ENCODE data around the gene PTPRB.

The PTPRB gene

GRCh38 chr12:70644861-70645260 is 7.6 kb upstream of the PTPRB start:
- H3K79me2 ChIP-seq (ENCODE audit: insufficient read depth, low read depth) = no peaks in the 10 kb centered on the region
- no peak overlapping the region for H3K27ac ChIP-seq
- H4K20me1 ChIP-seq (ENCODE audit: insufficient read depth) = no peaks in the 10 kb centered on the region
- no peak for TF ChIP-seq CTCF (conservative IDR thresholded peaks at IDR 0.05; ENCODE audit: low read depth, low read length)
- H3K27me3 ChIP-seq (ENCODE audit: insufficient read depth, low read depth) = no peaks in the 10 kb centered on the region
- H3K4me2 ChIP-seq = no peak overlapping the region
- no peak overlapping the region for H3K4me3 ChIP-seq (IDR thresholded peaks at IDR 0.05; ENCODE audit: insufficient read depth, low read depth, low read length)
- no peak overlapping the region for H3K9ac ChIP-seq
- H2AFZ ChIP-seq (ENCODE audit: low read depth) = no peak overlapping the region
- no peaks in the 10 kb centered on the region for H3K4me1 ChIP-seq (ENCODE audit: low read depth, poor library complexity, severe bottlenecking)
- H3K36me3 ChIP-seq (ENCODE audit: insufficient read depth) = no peaks in the 10 kb centered on the region

DNA sequence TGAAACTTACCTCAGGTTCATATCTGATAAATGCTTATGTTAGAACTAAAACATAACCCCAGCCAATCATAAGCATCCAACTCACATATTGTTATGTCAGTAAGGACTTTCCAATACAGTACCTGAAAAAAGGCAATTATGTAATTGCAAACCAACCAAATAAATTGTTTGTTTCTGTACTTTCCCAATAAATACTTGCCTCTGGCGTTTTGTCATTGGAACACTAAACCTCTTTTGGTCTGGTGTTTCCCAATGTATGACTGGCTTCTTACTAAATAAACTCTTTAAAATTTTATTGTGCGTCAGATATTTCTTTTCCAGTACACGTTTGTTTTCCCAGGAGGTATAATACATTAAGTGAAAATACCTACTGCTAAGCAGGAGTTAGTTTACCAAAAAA is 6.7 kb upstream of the PTPRB start:
- H3K4me3 ChIP-seq (IDR thresholded peaks at IDR 0.05; ENCODE audit: insufficient read depth, low read depth, low read length) = no peak overlapping the region
- H3K9ac ChIP-seq = no peak overlapping the region
- H3K4me1 ChIP-seq (ENCODE audit: low read depth, poor library complexity, severe bottlenecking) = no peaks in the 10 kb centered on the region
- no peaks in the 10 kb centered on the region for H3K36me3 ChIP-seq (ENCODE audit: insufficient read depth)
- no peaks in the 10 kb centered on the region for H4K20me1 ChIP-seq (ENCODE audit: insufficient read depth)
- no peak for TF ChIP-seq CTCF (conservative IDR thresholded peaks at IDR 0.05; ENCODE audit: low read depth, low read length)
- no peak overlapping the region for H3K27ac ChIP-seq
- H2AFZ ChIP-seq (ENCODE audit: low read depth) = no peak overlapping the region
- no peak overlapping the region for H3K4me2 ChIP-seq
- no peaks in the 10 kb centered on the region for H3K27me3 ChIP-seq (ENCODE audit: insufficient read depth, low read depth)
- no peaks in the 10 kb centered on the region for H3K79me2 ChIP-seq (ENCODE audit: insufficient read depth, low read depth)

DNA sequence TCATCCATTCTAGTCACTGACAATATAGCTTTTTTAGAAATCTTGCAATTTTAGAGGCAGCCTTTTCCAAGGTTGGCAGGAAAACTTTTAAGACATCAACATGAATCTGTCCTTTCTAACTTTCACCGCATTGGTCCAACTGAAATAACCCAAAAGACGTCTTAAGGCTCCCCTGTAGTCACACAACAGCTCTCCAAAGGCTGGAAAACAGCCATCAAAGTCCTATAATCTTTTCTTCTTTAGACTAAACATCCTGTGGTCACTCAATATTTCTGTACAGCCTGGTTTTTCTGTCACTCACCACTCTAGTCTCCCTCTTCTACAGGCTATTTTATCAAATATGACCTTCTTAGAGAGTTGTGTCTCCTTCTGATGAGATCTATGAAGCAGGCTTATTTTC is 4.5 kb upstream of the PTPRB start:
- Histone ChIP-seq H3K9ac (no peak overlapping the region), H3K4me3 (IDR thresholded peaks at IDR 0.05; ENCODE audit: insufficient read depth, low read depth, low read length) (no peak overlapping the region), H3K4me1 (ENCODE audit: low read depth, poor library complexity, severe bottlenecking) (no peaks in the 10 kb centered on the region), H3K4me2 (no peak overlapping the region), H4K20me1 (ENCODE audit: insufficient read depth) (no peaks in the 10 kb centered on the region), H3K36me3 (ENCODE audit: insufficient read depth) (no peaks in the 10 kb centered on the region), H2AFZ (ENCODE audit: low read depth) (no peak overlapping the region), H3K27ac (no peak overlapping the region), H3K79me2 (ENCODE audit: insufficient read depth, low read depth) (no peaks in the 10 kb centered on the region), H3K27me3 (ENCODE audit: insufficient read depth, low read depth) (no peaks in the 10 kb centered on the region)
- TF ChIP-seq CTCF (conservative IDR thresholded peaks at IDR 0.05; ENCODE audit: low read depth, low read length) = no peak

DNA sequence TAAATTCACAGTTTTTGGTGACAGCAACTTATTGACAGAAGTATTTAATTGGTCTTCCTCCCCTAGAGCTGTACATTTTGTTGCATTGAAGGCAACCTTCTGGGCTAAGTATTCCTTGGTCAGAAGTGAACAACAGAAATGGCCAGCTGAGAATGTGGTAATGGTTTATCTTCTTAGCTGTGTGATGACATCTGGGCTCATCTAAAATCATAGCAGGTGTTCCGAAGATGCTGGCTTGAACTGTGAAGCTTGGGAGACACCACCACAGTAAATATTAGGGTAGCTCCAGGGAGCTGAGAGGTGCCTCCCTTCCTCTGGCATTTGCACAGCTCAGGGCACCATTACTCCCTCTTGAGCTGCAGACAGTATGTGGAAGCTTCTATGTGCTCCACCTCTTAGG is 3.7 kb upstream of the PTPRB start:
- no peak for TF ChIP-seq CTCF (conservative IDR thresholded peaks at IDR 0.05; ENCODE audit: low read depth, low read length)
- H3K9ac ChIP-seq = no peak overlapping the region
- H3K4me1 ChIP-seq (ENCODE audit: low read depth, poor library complexity, severe bottlenecking) = no peaks in the 10 kb centered on the region
- no peak overlapping the region for H2AFZ ChIP-seq (ENCODE audit: low read depth)
- no peak overlapping the region for H3K4me2 ChIP-seq
- no peak overlapping the region for H3K27ac ChIP-seq
- no peak overlapping the region for H3K4me3 ChIP-seq (IDR thresholded peaks at IDR 0.05; ENCODE audit: insufficient read depth, low read depth, low read length)
- no peaks in the 10 kb centered on the region for H3K27me3 ChIP-seq (ENCODE audit: insufficient read depth, low read depth)
- H4K20me1 ChIP-seq (ENCODE audit: insufficient read depth) = no peaks in the 10 kb centered on the region
- no peaks in the 10 kb centered on the region for H3K36me3 ChIP-seq (ENCODE audit: insufficient read depth)
- H3K79me2 ChIP-seq (ENCODE audit: insufficient read depth, low read depth) = no peaks in the 10 kb centered on the region

DNA sequence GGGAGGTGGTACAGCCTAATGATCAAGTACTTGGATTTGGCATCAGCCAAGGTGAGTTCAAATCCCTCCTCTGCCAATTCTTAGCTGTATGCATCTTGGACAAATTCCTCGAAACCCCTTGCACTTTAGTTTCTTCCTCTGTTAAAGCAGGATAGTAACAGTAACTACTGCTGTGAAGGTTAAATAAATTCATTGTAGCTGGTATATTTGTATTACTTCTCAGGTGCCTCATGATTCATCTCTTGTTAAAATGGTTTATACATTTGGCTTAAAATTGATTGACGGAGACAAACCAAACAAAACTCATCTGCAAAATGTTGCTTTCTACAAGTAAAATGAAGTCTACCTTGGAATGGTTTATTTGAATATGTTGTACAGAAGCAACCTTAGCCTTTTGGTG is 2.3 kb upstream of the PTPRB start:
- no peak for TF ChIP-seq CTCF (conservative IDR thresholded peaks at IDR 0.05; ENCODE audit: low read depth, low read length)
- H3K9ac ChIP-seq = no peak overlapping the region
- H3K36me3 ChIP-seq (ENCODE audit: insufficient read depth) = no peaks in the 10 kb centered on the region
- no peaks in the 10 kb centered on the region for H3K27me3 ChIP-seq (ENCODE audit: insufficient read depth, low read depth)
- no peaks in the 10 kb centered on the region for H3K79me2 ChIP-seq (ENCODE audit: insufficient read depth, low read depth)
- H3K4me3 ChIP-seq (IDR thresholded peaks at IDR 0.05; ENCODE audit: insufficient read depth, low read depth, low read length) = no peak overlapping the region
- no peak overlapping the region for H3K27ac ChIP-seq
- H2AFZ ChIP-seq (ENCODE audit: low read depth) = no peak overlapping the region
- no peaks in the 10 kb centered on the region for H4K20me1 ChIP-seq (ENCODE audit: insufficient read depth)
- no peaks in the 10 kb centered on the region for H3K4me1 ChIP-seq (ENCODE audit: low read depth, poor library complexity, severe bottlenecking)
- no peak overlapping the region for H3K4me2 ChIP-seq

All from KMS-11 (cell line).